H1 (cell line): ENCODE data around the gene CACNA2D3. TPM values are rescaled to one million over a fixed set of nuclear protein-coding genes. Genes with fewer than 3 reads are reported as not detected.

ENCODE experiments used
- CTCF ChIA-PET: fragments of 300-600 bp; sonication (Branson Sonifier 250); formaldehyde crosslinking; loops from one replicate; lab custom pipeline; 2021; ENCODE audit not compliant: partially characterized antibody; lab: Charles Lee
- POLR2A ChIA-PET: fragments of 300-600 bp; sonication (Branson Sonifier 250); formaldehyde crosslinking; loops from one replicate; lab custom pipeline; 2021; ENCODE audit warnings: inconsistent platforms; ENCODE audit not compliant: partially characterized antibody; lab: Charles Lee
- DNase-seq, 2 experiments: peaks; one replicate each; pipeline versions ENCODE4 v3.0.0 to v3.0.0-alpha.2; 2010 to 2022; ENCODE audit warnings: low spot score in 2 of 2, low read depth in 1 of 2, mixed read lengths in 1 of 2
- FAIRE-seq: peaks from 2 replicates; lab custom pipeline; 2011; peaks lifted over from hg19 to GRCh38; lab: Jason Lieb, UNC
- H2AFZ ChIP-seq: 2 replicates; pipeline ENCODE4 v1.8.1; 2012; ENCODE audit warnings: low read length, inconsistent platforms
- H2AK5ac ChIP-seq: 2 replicates; pipeline ENCODE4 v1.6.1; 2013; ENCODE audit warnings: low read depth, low read length
- H2BK120ac ChIP-seq: replicated peaks from 2 replicates; pipeline ENCODE3; 2013; ENCODE audit warnings: low read depth, low read length, inconsistent platforms
- H2BK12ac ChIP-seq: 2 replicates; pipeline ENCODE4 v1.6.1; 2013; ENCODE audit warnings: low read depth, low read length
- H2BK15ac ChIP-seq: 2 replicates; pipeline ENCODE4 v1.6.1; 2013; ENCODE audit warnings: low read length
- H2BK20ac ChIP-seq: 2 replicates; pipeline ENCODE4 v1.6.1; 2013; ENCODE audit warnings: low read length
- H2BK5ac ChIP-seq: 2 replicates; pipeline ENCODE4 v1.6.1; 2013; ENCODE audit warnings: low read depth, low read length
- H3K14ac ChIP-seq: 2 replicates; pipeline ENCODE4 v1.6.1; 2013; ENCODE audit warnings: inconsistent platforms; ENCODE audit not compliant: insufficient read length
- H3K18ac ChIP-seq: 2 replicates; pipeline ENCODE4 v1.6.1; 2013; ENCODE audit warnings: low read length; ENCODE audit errors: extremely low read depth
- H3K23ac ChIP-seq: 2 replicates; pipeline ENCODE4 v1.6.1; 2013; ENCODE audit warnings: inconsistent platforms; ENCODE audit not compliant: insufficient read length
- H3K23me2 ChIP-seq: 2 replicates; pipeline ENCODE4 v1.6.1; 2013; ENCODE audit warnings: low read depth, low read length
- H3K27ac ChIP-seq: 2 replicates; pipeline ENCODE4 v1.6.1; 2011; ENCODE audit warnings: low read depth, low read length, inconsistent platforms
- H3K27me3 ChIP-seq, 4 experiments: replicated peaks in 1 of 4; 1 replicate in 1 of 4; 2 replicates in 3 of 4; pipeline versions ENCODE4 v1.6.1 to v1.8.1; 2011 to 2013; ENCODE audit warnings: low read length in 3 of 4, mild to moderate bottlenecking in 3 of 4, inconsistent platforms in 2 of 4, mixed read lengths in 2 of 4, moderate library complexity in 1 of 4; ENCODE audit not compliant: control insufficient read depth in 3 of 4, insufficient read depth in 3 of 4; ENCODE audit errors: extremely low read depth in 1 of 4
- H3K36me3 ChIP-seq, 4 experiments: 2 replicates each; pipeline versions ENCODE4 v1.6.1 to v1.8.1; 2011 to 2013; ENCODE audit warnings: mild to moderate bottlenecking in 4 of 4, low read length in 3 of 4, moderate library complexity in 2 of 4, control low read depth in 1 of 4, inconsistent platforms in 1 of 4; ENCODE audit not compliant: insufficient read depth in 4 of 4, control insufficient read depth in 2 of 4
- H3K4ac ChIP-seq: replicated peaks from 2 replicates; pipeline ENCODE3; 2013; ENCODE audit warnings: low read length, low read depth, mixed read lengths, inconsistent platforms; ENCODE audit not compliant: insufficient read length
- H3K4me1 ChIP-seq, 4 experiments: replicated peaks in 1 of 4; 1 replicate in 1 of 4; 2 replicates in 3 of 4; pipeline versions ENCODE4 v1.6.1 to v1.8.1; 2011 to 2013; ENCODE audit warnings: low read length in 3 of 4, inconsistent platforms in 2 of 4, mixed read lengths in 1 of 4; ENCODE audit not compliant: insufficient read depth in 4 of 4, control insufficient read depth in 3 of 4
- H3K4me2 ChIP-seq, 2 experiments: 2 replicates each; pipeline versions ENCODE4 v1.6.1 to v1.8.1; 2011 to 2013; ENCODE audit warnings: low read depth in 2 of 2, low read length in 2 of 2, control low read depth in 1 of 2, inconsistent platforms in 1 of 2, mild to moderate bottlenecking in 1 of 2; ENCODE audit not compliant: insufficient read depth in 1 of 2
- H3K4me3 ChIP-seq, 4 experiments: fragments of 200-600, 300-600 bp in 1 of 4; sonication (generic), shearing (Covaris generic), sonication (Bioruptor Twin) in 1 of 4; 2 replicates each; pipeline versions ENCODE4 v1.5.1 to v1.8.1; 2011 to 2016; ENCODE audit warnings: low read length in 4 of 4, low read depth in 3 of 4, control low read depth in 2 of 4, inconsistent platforms in 2 of 4, mild to moderate bottlenecking in 2 of 4, mixed read lengths in 1 of 4, moderate library complexity in 1 of 4; ENCODE audit not compliant: insufficient read depth in 2 of 4; ENCODE audit errors: extremely low read depth in 1 of 4
- H3K56ac ChIP-seq: replicated peaks from 2 replicates; pipeline ENCODE3; 2013; ENCODE audit warnings: low read depth, mild to moderate bottlenecking, mixed read lengths, low read length, inconsistent platforms; ENCODE audit not compliant: insufficient read length
- H3K79me1 ChIP-seq: 2 replicates; pipeline ENCODE4 v1.6.1; 2013; ENCODE audit warnings: low read depth, low read length, control low read depth
- H3K79me2 ChIP-seq, 2 experiments: 2 replicates each; pipeline versions ENCODE4 v1.6.1 to v1.8.1; 2012 to 2013; ENCODE audit warnings: low read length in 2 of 2, mild to moderate bottlenecking in 2 of 2, inconsistent platforms in 1 of 2; ENCODE audit not compliant: insufficient read depth in 2 of 2, control insufficient read depth in 1 of 2
- H3K9ac ChIP-seq, 4 experiments: replicated peaks in 1 of 4; 1 replicate in 1 of 4; 2 replicates in 3 of 4; pipeline versions ENCODE4 v1.6.1 to v1.8.1; 2011 to 2013; ENCODE audit warnings: low read depth in 3 of 4, low read length in 3 of 4, control low read depth in 2 of 4, mild to moderate bottlenecking in 2 of 4, moderate library complexity in 2 of 4, inconsistent platforms in 1 of 4; ENCODE audit errors: extremely low read depth in 1 of 4
- H3K9me3 ChIP-seq, 2 experiments: 2 replicates each; pipeline versions ENCODE4 v1.6.1 to v1.8.1; 2012 to 2013; ENCODE audit warnings: mild to moderate bottlenecking in 2 of 2, moderate library complexity in 2 of 2, control low read depth in 1 of 2, inconsistent platforms in 1 of 2, low read depth in 1 of 2, low read length in 1 of 2, mixed read lengths in 1 of 2; ENCODE audit not compliant: insufficient read depth in 2 of 2
- H4K20me1 ChIP-seq, 2 experiments: replicated peaks in 1 of 2; 2 replicates each; pipeline versions ENCODE3 to v1.8.1; 2011 to 2013; ENCODE audit warnings: inconsistent platforms in 2 of 2, low read length in 2 of 2, mild to moderate bottlenecking in 1 of 2; ENCODE audit not compliant: insufficient read depth in 2 of 2, control insufficient read depth in 1 of 2
- H4K5ac ChIP-seq: 2 replicates; pipeline ENCODE4 v1.6.1; 2013; ENCODE audit warnings: low read length, low read depth, mixed read lengths, inconsistent platforms; ENCODE audit not compliant: insufficient read length
- H4K8ac ChIP-seq: 2 replicates; pipeline ENCODE4 v1.8.0; 2013; ENCODE audit warnings: mild to moderate bottlenecking, moderate library complexity, low read length, inconsistent platforms; ENCODE audit not compliant: insufficient read depth; ENCODE audit errors: extremely low read depth
- H4K91ac ChIP-seq: replicated peaks from 2 replicates; pipeline ENCODE3; 2013; ENCODE audit warnings: low read length, mixed read lengths, inconsistent platforms; ENCODE audit not compliant: insufficient read length
- CTBP2 ChIP-seq: IDR thresholded peaks from 2 replicates; pipeline ENCODE4 v1.7.0; 2011; ENCODE audit warnings: borderline replicate concordance, mild to moderate bottlenecking, moderate library complexity, mixed read lengths, low read length; ENCODE audit not compliant: insufficient read depth, insufficient read length
- E2F6 ChIP-seq: IDR thresholded peaks from 2 replicates; pipeline ENCODE4 v1.6.1; 2012; ENCODE audit warnings: inconsistent platforms
- KDM4A ChIP-seq: IDR thresholded peaks from one replicate; pipeline ENCODE4 v1.7.1; 2012; ENCODE audit warnings: low read depth, mild to moderate bottlenecking, moderate library complexity, low read length, inconsistent platforms; ENCODE audit not compliant: severe bottlenecking
- WGBS, 2 experiments: shearing (Covaris generic) in 1 of 2; methylation state at CpG; one replicate each; pipeline versions ENCODE4 v1.1.6 to v1.1.7; 2013 to 2015; ENCODE audit warnings: low lambda C conversion rate in 2 of 2, mixed read lengths in 2 of 2, inconsistent platforms in 1 of 2, low coverage in 1 of 2, missing lambda C conversion rate in 1 of 2; ENCODE audit not compliant: insufficient replicate concordance in 2 of 2, insufficient coverage in 1 of 2, insufficient read length in 1 of 2; ENCODE audit errors: extremely low coverage in 1 of 2, missing lambda C conversion rate in 1 of 2; 5-methylcytosine and 5-hydroxymethylcytosine counted together
- polyA plus RNA-seq, 7 experiments: library from polyadenylated mRNA; depleted of rRNA in 3 of 7; stranded (reverse) in 5 of 7; unstranded in 2 of 7; fragments of >200 nt in 5 of 7; fragments of 200-250 nt in 2 of 7; gene quantifications; 1 replicate in 5 of 7; 2 replicates in 1 of 7; 4 replicates in 1 of 7; pipeline versions ENCODE4 v1.2.1 to v1.2.3, GENCODE V29; 2011 to 2013; ENCODE audit warnings: missing spikeins in 2 of 7, mixed read lengths in 2 of 7
- total RNA-seq: library from RNA; stranded (reverse); fragmentation: NEBNext Ultra II Directional; extraction: Animal tissue kit (Norgen Biotek cat#: 25700); gene quantifications from 2 replicates; pipeline ENCODE4 v1.2.1, GENCODE V29; 2021
- TF ChIP-seq, protein P1 (sequence below): IDR thresholded peaks from 2 replicates; pipeline ENCODE4 v1.6.1; 2011; ENCODE audit warnings: low read depth, mild to moderate bottlenecking, low read length; ENCODE audit not compliant: insufficient read depth

Gene CACNA2D3
- total and polyA plus RNA-seq, 2 of the 8 experiments (the other 6 are each of a cell fraction or from before 2014, with no cell fraction given), result 1.5 to 1.8 TPM

GRCh38 chr3:54215521-54215920, 93.2 kb downstream of the CACNA2D3 start:
- ChIA-PET CTCF (interaction anchor here (0.8 to 1.1 kb wide), 4 partner anchors 8 to 159 kb away, joined by 3 to 4 read pairs (median 4); no protein-coding TSS in a partner anchor), POLR2A (interaction anchor here (1.0 kb wide), 1 partner anchor 44 kb away, joined by 3 read pairs; no protein-coding TSS in a partner anchor)
- FAIRE-seq, result no peak

More at GRCh38 chr3:54215521-54215920, 93.2 kb downstream of the CACNA2D3 start:
- H3K4me3 ChIP-seq, result no peak overlapping the region
- no peaks in the 10 kb centered on the region for H3K23me2 ChIP-seq
- no peak overlapping the region for H4K8ac ChIP-seq
- no peak overlapping the region for H4K5ac ChIP-seq
- no peak overlapping the region for H3K9ac ChIP-seq
- H2BK20ac ChIP-seq, result no peak overlapping the region
- H3K79me2 ChIP-seq, result no peaks in the 10 kb centered on the region
- no peaks in the 10 kb centered on the region for H4K20me1 ChIP-seq
- no peak overlapping the region for H3K4me2 ChIP-seq
- no peak overlapping the region for H2AK5ac ChIP-seq
- no peaks in the 10 kb centered on the region; a peak in 1 of 7 replicates for H3K4me1 ChIP-seq
- no peak for DNase-seq
- no peak overlapping the region for H3K18ac ChIP-seq
- H3K27me3 ChIP-seq, result no peaks in the 10 kb centered on the region; a peak in 1 of 7 replicates
- no peaks in the 10 kb centered on the region for H3K36me3 ChIP-seq
- peaks cover 0 to 4% of the 10 kb centered on the region in 2 experiments; a peak in 1 of 4 replicates for H3K9me3 ChIP-seq
- no peaks in the 10 kb centered on the region for H3K79me1 ChIP-seq
- no peak overlapping the region for H2BK5ac ChIP-seq
- no peak overlapping the region for H3K56ac ChIP-seq
- TF ChIP-seq KDM4A (no peak), CTBP2 (no peak), E2F6 (no peak)
- TF ChIP-seq, protein P1, sequence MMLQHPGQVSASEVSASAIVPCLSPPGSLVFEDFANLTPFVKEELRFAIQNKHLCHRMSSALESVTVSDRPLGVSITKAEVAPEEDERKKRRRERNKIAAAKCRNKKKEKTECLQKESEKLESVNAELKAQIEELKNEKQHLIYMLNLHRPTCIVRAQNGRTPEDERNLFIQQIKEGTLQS, result no peak
- H2BK15ac ChIP-seq, result no peak overlapping the region
- H2BK120ac ChIP-seq, result no peak overlapping the region
- H3K4ac ChIP-seq, result no peak overlapping the region
- H3K27ac ChIP-seq, result no peak overlapping the region
- no peak overlapping the region for H3K14ac ChIP-seq
- no peak overlapping the region for H2BK12ac ChIP-seq
- H4K91ac ChIP-seq, result no peak overlapping the region
- 89% methylated on average over 5 of the region's 5 CpGs; no CpG with 5 or more reads in 1 of the 2 experiments for WGBS, 2 experiments
- no peak overlapping the region for H3K23ac ChIP-seq
- no peak overlapping the region for H2AFZ ChIP-seq
